Activated CD8-positive, alpha-beta T cell treated with anti-CD3 and anti-CD28 coated beads for 36 hours (primary cell): ENCODE results near the gene CYB561. TPM values are rescaled to one million over a fixed set of nuclear protein-coding genes. Genes with fewer than 3 reads are reported as not detected.

Experiments
- ATAC-seq: fragments of 200-7000 bp; cut with Tn5 transposase; one replicate; pipeline ENCODE4 v1.10.0; 2021; ENCODE audit warnings: mild to moderate bottlenecking, moderate library complexity
- CTCF ChIA-PET: fragments of 350-600 bp; sonication (Branson Sonifier 250); formaldehyde crosslinking; loops from one replicate; lab custom pipeline; 2021; ENCODE audit warnings: antibody characterized with exemption; lab: Charles Lee
- POLR2A ChIA-PET: fragments of 350-600 bp; sonication (Branson Sonifier 250); formaldehyde crosslinking; loops from one replicate; lab custom pipeline; 2021; ENCODE audit warnings: antibody characterized with exemption; lab: Charles Lee
- DNase-seq: peaks from one replicate; pipeline ENCODE4 v3.0.0-alpha.2; 2020
- H3K27ac Mint-ChIP-seq: one replicate; pipeline ENCODE4 v1.8.0; 2021; ENCODE audit warnings: mild to moderate bottlenecking, mixed read lengths
- H3K27me3 Mint-ChIP-seq: one replicate; pipeline ENCODE4 v1.8.0; 2021; ENCODE audit warnings: mixed read lengths
- H3K36me3 Mint-ChIP-seq: one replicate; pipeline ENCODE4 v1.8.0; 2021; ENCODE audit warnings: low read depth, mixed read lengths
- H3K4me1 Mint-ChIP-seq: one replicate; pipeline ENCODE4 v1.8.0; 2021; ENCODE audit warnings: low read depth, mixed read lengths
- H3K4me3 Mint-ChIP-seq: one replicate; pipeline ENCODE4 v1.8.0; 2021; ENCODE audit warnings: mild to moderate bottlenecking, moderate library complexity, mixed read lengths
- H3K9me3 Mint-ChIP-seq: one replicate; pipeline ENCODE4 v1.8.0; 2021; ENCODE audit warnings: mixed read lengths
- CTCF ChIP-seq: fragments of 200-600 bp; IDR thresholded peaks from one replicate; pipeline ENCODE4 v1.8.0; 2022; ENCODE audit warnings: antibody characterized with exemption, mild to moderate bottlenecking
- intact Hi-C: fragments of 100-400 bp; cut with micrococcal nuclease; formaldehyde crosslinking; loops from one replicate; pipeline ENCODE4 v1.10.0; 2022
- total RNA-seq, 2 experiments: library from RNA; stranded (reverse); gene quantifications; one replicate each; pipeline ENCODE4 v1.2.3, GENCODE V29; 2021

Gene CYB561
- 1 to 10 TPM; 1.5 to 2.2 TPM for total RNA-seq

DNA sequence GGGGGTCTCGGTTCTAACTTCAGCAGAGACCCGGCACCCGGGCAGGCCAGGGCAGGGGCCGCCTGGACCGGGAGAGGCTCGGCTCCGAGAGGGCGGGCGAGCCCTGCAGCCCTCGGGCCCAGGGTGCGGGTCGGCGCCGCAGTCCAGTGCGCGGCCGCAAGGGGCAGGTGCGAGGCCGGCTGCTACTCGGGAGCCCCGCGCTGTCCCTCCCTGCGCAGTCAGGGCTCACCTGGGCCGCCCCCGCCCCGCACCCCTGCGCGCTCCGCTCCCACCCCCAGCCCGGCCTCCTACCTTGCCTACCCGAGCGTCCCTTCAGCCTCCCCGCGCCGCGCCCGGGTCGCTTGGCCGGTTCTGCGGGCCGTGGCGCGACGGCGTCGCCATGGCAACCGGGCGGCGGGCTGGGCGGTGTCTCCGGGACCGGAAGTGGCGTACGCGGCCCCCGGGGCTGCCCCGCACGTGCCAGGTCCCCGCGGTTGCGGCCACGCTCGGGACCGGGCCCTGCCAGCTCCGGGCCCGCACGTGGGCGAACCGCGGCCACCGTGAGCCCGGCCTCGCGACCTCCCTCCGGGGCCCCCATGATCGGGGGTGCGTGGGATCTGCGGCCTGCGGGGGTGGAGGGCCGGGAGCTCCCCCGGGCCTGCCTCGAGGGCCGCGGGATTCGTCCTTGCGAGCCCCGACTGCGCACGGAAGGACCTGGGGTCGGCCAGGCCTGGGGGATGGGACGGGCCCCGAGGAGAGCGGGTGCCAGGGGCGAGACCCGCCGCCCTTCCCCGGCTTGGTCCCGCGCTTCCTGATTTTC, at the start of gene CYB561:
CYB561 (minus strand) TSS at position 353 of the 799 bp plus-strand sequence. CDS start 8,759 bp downstream, outside the sequence.
- ChIA-PET CTCF (interaction anchor here (1.1 to 5.8 kb wide), 6 partner anchors 10 to 39 kb away, joined by 4 to 32 read pairs (median 10); no protein-coding TSS in a partner anchor), POLR2A (interaction anchor here (0.6 to 1.5 kb wide), 5 partner anchors 11 to 387 kb away, joined by 3 to 11 read pairs (median 3); no protein-coding TSS in a partner anchor)
- peak; percentile 68 for ATAC-seq
- Mint-ChIP-seq H3K27me3 (peaks cover 3% of the 10 kb centered on the region), H3K4me1 (peaks cover 21% of the 10 kb centered on the region), H3K36me3 (no peaks in the 10 kb centered on the region), H3K4me3 (peak within 1 kb of the TSS; percentile 69), H3K27ac (peak within 1 kb of the TSS; percentile 80), H3K9me3 (no peaks in the 10 kb centered on the region)
- intact Hi-C loops: no loop called here
- peak; percentile 53 for TF ChIP-seq CTCF
- peak; percentile 68 for DNase-seq

DNA sequence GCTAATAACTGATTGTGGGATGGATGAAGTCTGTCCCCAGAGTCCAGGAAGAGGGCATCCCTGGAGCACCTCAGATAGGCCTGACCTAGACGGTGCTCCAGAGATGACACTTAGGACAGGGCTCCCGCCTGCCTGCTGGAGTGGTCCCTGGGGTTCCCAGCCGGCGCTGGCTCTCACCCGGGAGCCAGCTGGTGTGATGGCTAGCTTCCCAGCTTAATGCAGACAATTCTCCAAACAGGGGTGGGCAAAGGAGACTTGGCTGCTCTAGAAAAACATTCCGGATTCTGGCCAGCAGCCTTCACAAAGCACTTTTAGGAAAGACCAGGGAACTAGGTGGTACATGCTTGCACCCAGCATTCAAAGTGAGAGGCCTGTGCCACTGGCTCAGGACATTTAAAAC, 49.4 kb upstream of the CYB561 start:
- intact Hi-C loops: no loop called here
- Mint-ChIP-seq H3K36me3 (no peaks in the 10 kb centered on the region), H3K27ac (no peak overlapping the region), H3K4me1 (no peaks in the 10 kb centered on the region), H3K4me3 (no peak overlapping the region), H3K9me3 (no peaks in the 10 kb centered on the region), H3K27me3 (no peaks in the 10 kb centered on the region)
- DNase-seq: no peak
- ChIA-PET CTCF (interaction anchor here (1.6 to 2.5 kb wide), 2 partner anchors 70 kb away, joined by 4 to 14 read pairs; no protein-coding TSS in a partner anchor), POLR2A (no interaction called here)
- TF ChIP-seq CTCF: no peak
- no peak for ATAC-seq

DNA sequence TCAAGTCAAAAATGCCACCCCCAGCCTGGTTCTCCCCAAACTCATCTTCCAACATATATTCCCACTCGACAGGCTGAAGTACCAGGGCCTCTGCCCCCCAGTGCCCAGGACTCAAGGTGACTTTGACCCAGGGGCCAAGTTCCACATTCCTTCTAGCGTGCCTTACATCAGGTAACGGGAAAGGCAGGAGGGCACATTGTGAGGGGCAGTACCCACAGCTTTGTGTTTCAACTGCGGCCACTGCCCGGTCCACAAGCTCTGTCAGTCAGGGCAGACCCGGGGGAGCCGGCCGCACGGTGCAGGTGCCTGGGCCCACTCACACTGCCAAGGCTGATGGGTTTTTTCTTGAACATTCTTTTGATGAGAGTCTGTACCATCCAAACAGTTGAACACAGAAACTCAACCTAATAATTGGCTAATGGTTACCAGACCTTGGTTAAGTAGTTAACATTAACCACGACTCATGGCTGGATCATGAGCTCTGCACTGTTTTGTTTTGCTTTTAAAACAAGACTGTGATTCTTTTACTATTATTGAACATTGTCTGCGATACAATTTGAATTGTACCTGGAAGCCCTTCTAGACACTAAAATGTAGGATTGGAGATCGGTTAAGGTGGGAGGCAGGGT, 48.3 kb upstream of the CYB561 start:
- Mint-ChIP-seq H3K4me1 (no peaks in the 10 kb centered on the region), H3K4me3 (no peak overlapping the region), H3K9me3 (no peaks in the 10 kb centered on the region), H3K27ac (no peak overlapping the region), H3K27me3 (no peaks in the 10 kb centered on the region), H3K36me3 (no peaks in the 10 kb centered on the region)
- ChIA-PET CTCF (interaction anchor here (0.7 to 1.6 kb wide), 2 partner anchors 15 to 68 kb away, joined by 3 to 4 read pairs; no protein-coding TSS in a partner anchor), POLR2A (no interaction called here)
- no peak for TF ChIP-seq CTCF
- intact Hi-C loops: no loop called here
- no peak for DNase-seq
- ATAC-seq: no peak

GRCh38 chr17:63493411-63493810, 47.3 kb upstream of the CYB561 start:
- DNase-seq: no peak
- Mint-ChIP-seq H3K36me3 (no peaks in the 10 kb centered on the region), H3K9me3 (no peaks in the 10 kb centered on the region), H3K4me3 (no peak overlapping the region), H3K27me3 (no peaks in the 10 kb centered on the region), H3K4me1 (no peaks in the 10 kb centered on the region), H3K27ac (no peak overlapping the region)
- ChIA-PET POLR2A (no interaction called here), CTCF (no interaction called here)
- TF ChIP-seq CTCF: no peak
- ATAC-seq: no peak
- intact Hi-C loops: no loop called here

GRCh38 chr17:63492940-63493339, 46.8 kb upstream of the CYB561 start:
- H3K27ac Mint-ChIP-seq: no peak overlapping the region
- no peak for TF ChIP-seq CTCF

More at GRCh38 chr17:63492940-63493339, 46.8 kb upstream of the CYB561 start:
- CTCF ChIA-PET: no interaction called here
- H3K4me1 Mint-ChIP-seq: no peaks in the 10 kb centered on the region
- ATAC-seq (no peak), DNase-seq (no peak)
- no peaks in the 10 kb centered on the region for H3K36me3 Mint-ChIP-seq
- POLR2A ChIA-PET: no interaction called here
- intact Hi-C loops: no loop called here
- H3K4me3 Mint-ChIP-seq: no peak overlapping the region
- H3K27me3 Mint-ChIP-seq: no peaks in the 10 kb centered on the region
- no peaks in the 10 kb centered on the region for H3K9me3 Mint-ChIP-seq
